Thoracic aorta (tissue), 2 donors: Measurements from ENCODE around the gene MBD3. TPM values are rescaled to one million over a fixed set of nuclear protein-coding genes. Genes with fewer than 3 reads are reported as not detected.
A peak's percentile ranks its signal among the peaks of the same experiment; 100 is the strongest.

Experiments used
- ATAC-seq: fragments of 150-250 bp; one replicate; pipeline ENCODE4 v1.8.0; 2017; ENCODE audit warnings: low read depth; ENCODE audit not compliant: insufficient number of reproducible peaks, low FRiP score
- DNase-seq: peaks from one replicate; pipeline ENCODE4 v3.0.0-alpha.2; 2020; ENCODE audit warnings: low spot score
- H3K27ac ChIP-seq, 2 donors: fragments of 200-600 bp; sonication (generic); 1 replicate in 1 of 2; 2 replicates in 1 of 2; pipeline ENCODE4 v1.5.1; 2016; ENCODE audit warnings: mild to moderate bottlenecking in 2 of 2, moderate library complexity in 2 of 2
- H3K27me3 ChIP-seq: fragments of 200-600 bp; sonication (generic); replicated peaks from 2 replicates; pipeline ENCODE4 v1.6.0; 2016; ENCODE audit warnings: mild to moderate bottlenecking; ENCODE audit not compliant: insufficient read depth
- H3K36me3 ChIP-seq: fragments of 200-600 bp; sonication (generic); one replicate; pipeline ENCODE4 v1.5.1; 2016
- H3K4me1 ChIP-seq, 2 donors: fragments of 200-600 bp; sonication (generic); 1 replicate in 1 of 2; 2 replicates in 1 of 2; pipeline versions ENCODE4 v1.5.1 to v1.6.0; 2016; ENCODE audit warnings: low read depth in 2 of 2, mild to moderate bottlenecking in 1 of 2; ENCODE audit not compliant: control insufficient read depth in 1 of 2
- H3K4me3 ChIP-seq: fragments of 200-600 bp; sonication (generic); 2 replicates; pipeline ENCODE4 v1.5.1; 2016; ENCODE audit warnings: mild to moderate bottlenecking
- H3K9me3 ChIP-seq: fragments of 200-600 bp; sonication (generic); 2 replicates; pipeline ENCODE4 v1.5.1; 2016
- total RNA-seq, 2 donors: library from RNA; depleted of rRNA; stranded (reverse); fragments of >200 nt; gene quantifications; one replicate each; pipeline versions ENCODE4 v1.1.0 to v1.2.3, GENCODE V29; 2016
- TF ChIP-seq, protein P1 (sequence below): fragments of 200-600 bp; sonication (generic); IDR thresholded peaks from one replicate; pipeline ENCODE4 v1.5.1; 2019; ENCODE audit warnings: antibody characterized with exemption

MBD3 gene
- total RNA-seq, 2 donors from 2014 or later, result 97.8 to 102 TPM

DNA sequence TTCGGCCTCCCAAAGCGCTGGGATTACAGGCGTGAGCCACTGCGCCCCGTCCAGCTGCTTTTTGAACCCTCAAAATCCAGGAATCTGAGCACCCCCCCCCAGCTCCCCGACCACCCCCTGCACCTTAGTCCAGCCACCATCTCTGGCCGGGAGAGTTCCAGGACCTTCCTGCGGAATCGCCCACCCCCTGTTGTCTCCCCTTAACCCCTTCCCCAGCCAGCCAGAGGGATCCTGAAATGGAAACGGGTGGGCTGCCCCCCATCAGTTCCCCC is 772 bp upstream of the MBD3 start:
- Histone ChIP-seq H3K4me3 (peak overlapping the region; percentile 83), H3K27me3 (no peaks in the 10 kb centered on the region), H3K9me3 (no peaks in the 10 kb centered on the region), H3K36me3 (peaks cover 28% of the 10 kb centered on the region), H3K27ac (peak overlapping the region in 1 of 2 donors; percentile 61), H3K4me1 (peaks cover 10 to 26% of the 10 kb centered on the region in 2 donors)
- ATAC-seq (no peak), DNase-seq (no peak)
- TF ChIP-seq, protein P1, sequence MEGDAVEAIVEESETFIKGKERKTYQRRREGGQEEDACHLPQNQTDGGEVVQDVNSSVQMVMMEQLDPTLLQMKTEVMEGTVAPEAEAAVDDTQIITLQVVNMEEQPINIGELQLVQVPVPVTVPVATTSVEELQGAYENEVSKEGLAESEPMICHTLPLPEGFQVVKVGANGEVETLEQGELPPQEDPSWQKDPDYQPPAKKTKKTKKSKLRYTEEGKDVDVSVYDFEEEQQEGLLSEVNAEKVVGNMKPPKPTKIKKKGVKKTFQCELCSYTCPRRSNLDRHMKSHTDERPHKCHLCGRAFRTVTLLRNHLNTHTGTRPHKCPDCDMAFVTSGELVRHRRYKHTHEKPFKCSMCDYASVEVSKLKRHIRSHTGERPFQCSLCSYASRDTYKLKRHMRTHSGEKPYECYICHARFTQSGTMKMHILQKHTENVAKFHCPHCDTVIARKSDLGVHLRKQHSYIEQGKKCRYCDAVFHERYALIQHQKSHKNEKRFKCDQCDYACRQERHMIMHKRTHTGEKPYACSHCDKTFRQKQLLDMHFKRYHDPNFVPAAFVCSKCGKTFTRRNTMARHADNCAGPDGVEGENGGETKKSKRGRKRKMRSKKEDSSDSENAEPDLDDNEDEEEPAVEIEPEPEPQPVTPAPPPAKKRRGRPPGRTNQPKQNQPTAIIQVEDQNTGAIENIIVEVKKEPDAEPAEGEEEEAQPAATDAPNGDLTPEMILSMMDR, result no peak

DNA sequence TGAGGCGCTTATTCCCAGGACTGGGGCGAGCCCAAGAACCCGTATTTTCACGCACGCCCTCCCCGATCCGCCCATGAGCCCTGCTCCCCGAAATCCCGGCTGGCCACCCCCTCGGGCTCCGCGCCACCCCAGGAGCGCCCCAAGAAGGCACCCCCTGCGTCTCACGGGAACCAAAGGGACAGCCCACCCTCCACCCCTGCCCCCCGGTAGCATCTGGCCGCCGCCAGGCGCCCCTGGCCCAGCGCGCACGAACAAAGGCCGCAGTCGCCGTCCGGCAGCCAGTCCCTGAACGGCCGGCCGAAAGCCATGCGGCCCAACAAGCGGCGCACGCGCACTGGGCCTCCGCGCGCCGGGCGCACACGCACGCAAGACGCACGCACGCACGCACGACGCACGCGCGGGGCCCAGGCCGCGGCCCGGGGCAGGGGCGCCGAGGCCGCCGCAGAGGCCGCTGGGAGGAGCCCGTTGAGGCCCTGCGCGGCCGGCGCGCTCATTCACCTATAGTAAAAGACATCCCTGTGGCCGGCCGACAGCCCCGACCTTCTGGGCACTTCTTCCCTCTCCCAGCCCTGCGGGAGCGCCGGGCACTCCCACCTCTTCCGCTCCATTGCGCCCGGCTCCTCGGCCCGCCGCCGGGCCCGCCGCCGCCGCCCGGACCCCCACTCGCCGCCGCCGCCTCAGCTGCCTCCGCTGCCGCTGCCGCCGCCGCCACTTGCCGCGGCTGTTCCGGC is 476 bp downstream of the MBD3 start:
- Histone ChIP-seq H3K27ac (peak overlapping the region; percentile 74 to 76), H3K27me3 (no peaks in the 10 kb centered on the region), H3K4me3 (peak overlapping the region; percentile 85), H3K4me1 (peaks cover 10 to 26% of the 10 kb centered on the region in 2 donors), H3K36me3 (peaks cover 18% of the 10 kb centered on the region), H3K9me3 (no peaks in the 10 kb centered on the region)
- ATAC-seq (peak; percentile 60), DNase-seq (peak; percentile 19)
- TF ChIP-seq, protein P1, result no peak

DNA sequence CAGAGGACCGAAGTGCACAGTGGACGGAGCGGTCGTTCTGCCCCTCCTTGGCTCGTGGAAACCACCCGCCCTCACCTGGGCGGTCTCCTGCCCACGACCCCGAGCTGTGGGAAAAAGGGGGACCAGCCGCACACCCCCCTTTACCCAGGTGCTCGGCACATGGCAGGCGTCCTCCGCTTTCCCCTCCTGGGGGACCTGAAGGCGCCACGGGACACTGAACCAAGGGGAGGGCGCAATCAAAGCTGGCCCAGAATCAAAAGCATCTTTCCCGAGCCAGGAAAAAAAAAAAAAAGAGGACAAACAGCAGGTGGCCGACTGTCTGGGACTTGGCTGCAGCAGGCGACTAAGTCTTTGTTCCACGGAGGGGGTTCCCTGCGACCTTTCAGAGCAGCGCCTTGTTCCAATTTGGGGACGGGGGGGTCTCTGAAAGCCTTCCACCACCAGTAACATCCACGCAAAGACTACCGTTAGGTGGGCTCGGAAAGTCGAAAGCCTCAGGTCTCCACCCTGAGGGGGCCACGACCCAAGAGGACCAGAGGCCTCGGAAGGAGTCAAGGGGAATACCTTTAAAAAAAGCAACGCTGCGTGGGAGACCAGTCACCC is 1.1 kb downstream of the MBD3 start:
- ATAC-seq (no peak), DNase-seq (no peak)
- Histone ChIP-seq H3K27ac (peak overlapping the region; percentile 74 to 76), H3K27me3 (no peaks in the 10 kb centered on the region), H3K4me3 (peak overlapping the region; percentile 85), H3K36me3 (peaks cover 13% of the 10 kb centered on the region), H3K4me1 (peaks cover 10 to 26% of the 10 kb centered on the region in 2 donors), H3K9me3 (no peaks in the 10 kb centered on the region)
- TF ChIP-seq, protein P1, result no peak

DNA sequence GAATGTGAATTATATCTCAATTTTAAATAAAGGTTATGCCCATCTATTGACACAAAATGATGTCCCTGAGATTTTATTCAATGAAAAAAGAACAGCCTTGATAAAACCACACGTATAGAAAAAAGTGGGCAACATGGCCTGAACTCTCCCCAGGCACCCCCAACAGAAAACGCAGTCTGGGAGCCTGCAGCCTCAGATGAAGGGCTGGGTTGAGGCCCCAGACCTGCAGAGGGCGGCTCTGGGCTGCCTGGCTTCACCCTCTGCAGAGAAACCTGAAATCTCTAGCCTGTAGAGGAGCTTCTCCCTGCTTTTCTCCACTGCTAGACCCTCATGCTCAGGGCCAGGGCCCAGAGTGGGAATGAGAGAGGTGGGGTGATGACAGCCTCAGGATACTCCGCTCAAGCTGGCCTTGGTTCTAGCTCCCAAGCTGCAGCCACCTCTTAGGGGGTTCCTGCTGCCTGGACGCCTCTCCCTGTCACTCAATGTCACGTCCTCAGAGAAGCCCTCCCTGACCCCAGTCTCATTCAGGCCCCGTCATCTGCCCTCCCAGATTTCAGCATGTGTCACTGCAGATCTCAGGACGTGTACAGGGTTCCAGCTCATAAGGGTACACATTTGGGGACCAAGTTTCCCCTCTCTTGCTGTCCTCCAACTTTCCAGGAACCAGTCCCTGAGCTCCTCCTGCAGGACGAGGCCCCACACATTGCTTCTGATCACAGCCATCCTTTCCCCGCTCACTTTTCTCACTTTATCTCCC is 1.8 kb downstream of the MBD3 start:
- TF ChIP-seq, protein P1, result no peak
- peaks cover 10 to 26% of the 10 kb centered on the region in 2 donors for H3K4me1 ChIP-seq
- peaks cover 8% of the 10 kb centered on the region for H3K36me3 ChIP-seq
- H3K4me3 ChIP-seq, result peak overlapping the region; percentile 85
- ATAC-seq, result no peak
- H3K9me3 ChIP-seq, result no peaks in the 10 kb centered on the region
- DNase-seq, result no peak
- no peak overlapping the region for H3K27ac ChIP-seq
- H3K27me3 ChIP-seq, result no peaks in the 10 kb centered on the region

DNA sequence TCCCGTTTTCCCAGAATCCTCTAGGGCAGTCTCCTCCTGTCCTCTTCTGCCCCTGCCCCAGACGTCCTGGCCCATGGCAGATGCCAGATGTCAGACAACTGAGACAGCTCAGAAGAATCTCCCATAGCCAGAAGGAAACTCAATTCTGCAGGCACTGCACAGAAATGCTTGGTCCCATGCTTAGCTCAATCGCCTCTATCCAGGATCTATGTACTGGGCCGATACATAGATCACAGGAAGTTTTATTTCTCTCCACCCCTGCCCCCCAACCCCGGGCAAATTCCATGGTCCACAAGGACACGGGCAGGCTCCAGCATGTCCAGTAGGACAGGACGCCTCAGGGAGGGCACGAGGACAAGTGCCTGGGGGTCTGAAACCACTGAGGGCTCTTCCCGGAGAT is 4.8 kb downstream of the MBD3 start:
- TF ChIP-seq, protein P1, result no peak
- no peaks in the 10 kb centered on the region for H3K27me3 ChIP-seq
- peaks cover under 1% of the 10 kb centered on the region for H3K36me3 ChIP-seq
- ATAC-seq, result no peak
- no peak for DNase-seq
- H3K9me3 ChIP-seq, result no peaks in the 10 kb centered on the region
- peaks cover 10 to 20% of the 10 kb centered on the region in 2 donors for H3K4me1 ChIP-seq
- no peak overlapping the region for H3K4me3 ChIP-seq
- H3K27ac ChIP-seq, result no peak overlapping the region
